ENCODE data around the gene C10orf143. TPM values are rescaled to one million over a fixed set of nuclear protein-coding genes. Genes with fewer than 3 reads are reported as not detected.

Gene C10orf143
- total RNA-seq, 1 donor = under 0.01 TPM

DNA sequence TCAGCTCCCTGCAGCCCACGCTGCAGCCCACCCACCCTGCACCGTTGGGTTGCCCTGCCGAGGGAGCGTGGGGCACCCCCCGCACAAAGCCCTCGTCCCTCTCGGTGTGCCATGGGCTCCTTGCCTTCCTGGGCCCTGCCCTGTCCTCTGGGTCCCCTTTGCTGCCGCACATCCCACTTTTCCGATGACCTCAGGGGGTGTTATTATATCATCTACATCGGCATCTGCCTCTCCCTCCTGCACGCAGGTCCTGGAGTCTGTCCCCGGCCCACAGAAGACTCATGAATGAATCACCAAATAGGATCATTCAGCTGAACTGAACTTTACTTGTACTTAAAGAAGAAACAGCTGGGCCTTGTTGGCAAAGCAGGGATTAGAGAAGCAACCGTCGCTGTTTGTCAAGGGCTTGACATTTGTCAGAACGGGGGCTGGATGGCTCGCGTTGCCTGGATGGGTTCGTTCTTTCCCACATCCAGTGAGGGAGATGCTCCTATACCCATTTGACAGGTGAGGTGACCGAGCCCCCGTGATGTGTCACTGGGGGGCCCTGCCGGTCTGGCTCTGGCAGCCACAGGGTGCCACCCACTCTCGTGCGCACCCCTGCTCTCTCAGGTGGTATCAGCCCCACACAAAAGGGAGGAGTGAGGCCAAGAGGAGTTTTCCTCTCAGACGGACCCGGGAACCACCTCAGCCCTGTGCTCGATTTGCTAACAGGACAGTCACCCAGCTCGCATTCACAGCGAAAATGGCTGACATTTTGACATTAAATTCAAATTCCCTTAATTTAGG, 87.9 kb downstream of the C10orf143 start:
- H3K4me3 ChIP-seq (ENCODE audit: low read depth, low read length) = no peak overlapping the region
- no peak for DNase-seq (ENCODE audit: low read depth)
- TF ChIP-seq, protein P1, sequence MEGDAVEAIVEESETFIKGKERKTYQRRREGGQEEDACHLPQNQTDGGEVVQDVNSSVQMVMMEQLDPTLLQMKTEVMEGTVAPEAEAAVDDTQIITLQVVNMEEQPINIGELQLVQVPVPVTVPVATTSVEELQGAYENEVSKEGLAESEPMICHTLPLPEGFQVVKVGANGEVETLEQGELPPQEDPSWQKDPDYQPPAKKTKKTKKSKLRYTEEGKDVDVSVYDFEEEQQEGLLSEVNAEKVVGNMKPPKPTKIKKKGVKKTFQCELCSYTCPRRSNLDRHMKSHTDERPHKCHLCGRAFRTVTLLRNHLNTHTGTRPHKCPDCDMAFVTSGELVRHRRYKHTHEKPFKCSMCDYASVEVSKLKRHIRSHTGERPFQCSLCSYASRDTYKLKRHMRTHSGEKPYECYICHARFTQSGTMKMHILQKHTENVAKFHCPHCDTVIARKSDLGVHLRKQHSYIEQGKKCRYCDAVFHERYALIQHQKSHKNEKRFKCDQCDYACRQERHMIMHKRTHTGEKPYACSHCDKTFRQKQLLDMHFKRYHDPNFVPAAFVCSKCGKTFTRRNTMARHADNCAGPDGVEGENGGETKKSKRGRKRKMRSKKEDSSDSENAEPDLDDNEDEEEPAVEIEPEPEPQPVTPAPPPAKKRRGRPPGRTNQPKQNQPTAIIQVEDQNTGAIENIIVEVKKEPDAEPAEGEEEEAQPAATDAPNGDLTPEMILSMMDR (IDR thresholded peaks at IDR 0.05; ENCODE audit: insufficient read depth, low read depth, low read length) = no peak

DNA sequence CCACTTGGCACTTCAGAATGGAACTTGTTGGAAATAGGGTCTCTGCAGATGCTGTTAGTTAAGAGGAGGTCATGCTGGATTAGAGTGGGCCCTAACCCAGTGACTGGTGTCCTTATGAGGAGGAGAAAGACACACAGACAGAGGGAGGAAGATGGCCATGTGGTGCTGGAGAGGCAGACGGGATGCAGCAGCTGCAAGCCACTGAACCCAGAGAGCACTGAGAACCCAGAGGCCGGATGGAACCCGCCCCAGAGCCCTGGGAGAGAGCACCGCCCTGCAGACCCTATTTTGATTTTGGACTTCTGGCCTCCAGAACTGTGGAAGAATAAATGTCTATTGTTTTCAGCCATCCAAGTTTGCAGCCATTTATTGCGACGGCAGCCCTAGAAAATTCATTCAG, 88.5 kb downstream of the C10orf143 start:
- DNase-seq (ENCODE audit: low read depth) = no peak
- TF ChIP-seq, protein P1 (IDR thresholded peaks at IDR 0.05; ENCODE audit: insufficient read depth, low read depth, low read length) = no peak
- H3K4me3 ChIP-seq (ENCODE audit: low read depth, low read length) = no peak overlapping the region

DNA sequence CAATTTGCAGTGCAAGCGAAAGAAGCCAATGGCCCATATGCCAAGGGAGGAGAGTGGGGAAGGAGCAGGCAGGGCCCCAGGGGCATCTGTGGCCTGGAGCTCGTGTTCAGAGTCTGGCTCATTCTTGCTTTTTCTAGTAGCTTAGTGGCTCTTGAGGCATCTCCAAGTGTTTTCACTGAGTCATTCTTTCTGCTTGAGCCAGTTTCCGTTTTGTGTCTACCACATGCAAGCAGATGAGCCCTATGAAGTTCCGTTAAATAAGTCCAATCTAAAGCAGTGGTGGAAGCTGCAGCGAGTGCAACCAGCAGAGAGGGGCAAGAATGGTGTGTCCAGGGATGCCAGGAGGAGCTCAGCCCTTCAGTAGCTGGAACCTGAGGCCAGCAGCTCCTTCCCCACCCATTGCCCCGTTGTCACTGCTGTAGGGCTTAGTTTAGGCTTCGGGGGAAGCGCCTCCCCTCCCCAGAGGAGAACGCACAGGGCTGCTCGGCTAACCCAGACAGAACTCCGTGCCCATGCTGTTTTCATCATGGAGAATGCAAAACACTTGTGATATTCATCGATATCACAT, 89.2 kb downstream of the C10orf143 start:
- TF ChIP-seq, protein P1 (IDR thresholded peaks at IDR 0.05; ENCODE audit: insufficient read depth, low read depth, low read length) = no peak
- no peak for DNase-seq (ENCODE audit: low read depth)
- no peak overlapping the region for H3K4me3 ChIP-seq (ENCODE audit: low read depth, low read length)

DNA sequence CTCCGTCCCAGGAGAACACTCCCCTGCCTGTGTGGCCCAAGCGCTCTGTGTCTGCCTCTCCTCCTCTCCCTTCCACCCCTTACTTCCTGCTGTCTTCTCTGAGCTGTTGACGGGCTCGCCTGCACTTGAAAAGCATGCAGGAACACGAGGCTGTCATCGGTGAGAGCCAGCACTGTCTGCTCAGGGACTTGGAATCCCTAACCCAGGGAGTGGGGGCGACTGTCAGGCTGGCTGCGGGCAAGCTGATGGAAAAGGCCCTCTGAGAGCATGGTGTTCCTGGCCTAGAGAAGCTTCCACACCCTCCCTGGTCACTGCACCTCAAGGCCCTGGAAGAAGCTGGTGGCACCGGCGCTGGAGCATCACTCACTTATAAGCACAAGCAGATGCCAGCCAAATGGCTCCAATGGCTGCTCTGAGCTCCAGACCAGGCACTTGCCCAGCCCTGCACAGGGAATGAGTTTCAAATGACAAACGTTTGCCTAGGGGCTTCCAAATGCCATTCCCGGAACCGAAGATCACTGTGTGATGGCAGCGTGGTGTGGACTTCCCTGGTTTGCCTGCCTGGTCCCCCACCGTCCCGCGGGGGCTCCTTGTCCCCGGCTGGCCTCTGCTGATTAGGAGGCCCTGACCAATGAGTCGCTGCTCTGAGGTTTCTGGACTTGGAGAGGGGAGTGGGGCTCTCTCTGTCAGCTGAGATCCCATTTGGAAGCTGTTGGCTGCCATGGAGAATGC, 89.8 kb downstream of the C10orf143 start:
- no peak overlapping the region for H3K4me3 ChIP-seq (ENCODE audit: low read depth, low read length)
- TF ChIP-seq, protein P1 (IDR thresholded peaks at IDR 0.05; ENCODE audit: insufficient read depth, low read depth, low read length) = no peak
- DNase-seq (ENCODE audit: low read depth) = no peak

DNA sequence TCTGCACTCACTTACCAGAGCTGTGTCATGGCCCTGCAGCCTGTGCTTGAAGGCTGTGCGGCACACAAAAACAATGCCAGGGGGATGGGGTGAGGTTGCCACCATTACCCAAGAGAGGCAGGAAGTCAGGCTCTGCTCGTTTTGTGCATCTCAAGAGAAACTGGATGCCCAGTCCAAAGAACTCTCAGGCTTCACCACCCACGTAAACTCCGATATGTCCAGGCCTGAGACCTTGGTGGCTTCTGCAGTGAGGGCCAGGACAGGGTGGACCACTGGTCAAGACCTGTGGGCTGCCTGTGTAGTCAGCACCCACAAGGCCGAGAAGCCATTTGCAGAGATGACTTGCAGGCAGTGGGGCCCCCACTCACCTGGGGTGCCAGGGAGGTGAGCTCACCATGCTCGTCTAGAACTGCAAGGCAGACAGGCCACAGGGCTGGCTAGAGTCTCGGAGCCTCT, 91.9 kb downstream of the C10orf143 start:
- H3K4me3 ChIP-seq (ENCODE audit: low read depth, low read length) = no peak overlapping the region
- DNase-seq (ENCODE audit: low read depth) = no peak
- TF ChIP-seq, protein P1 (IDR thresholded peaks at IDR 0.05; ENCODE audit: insufficient read depth, low read depth, low read length) = no peak

DNA sequence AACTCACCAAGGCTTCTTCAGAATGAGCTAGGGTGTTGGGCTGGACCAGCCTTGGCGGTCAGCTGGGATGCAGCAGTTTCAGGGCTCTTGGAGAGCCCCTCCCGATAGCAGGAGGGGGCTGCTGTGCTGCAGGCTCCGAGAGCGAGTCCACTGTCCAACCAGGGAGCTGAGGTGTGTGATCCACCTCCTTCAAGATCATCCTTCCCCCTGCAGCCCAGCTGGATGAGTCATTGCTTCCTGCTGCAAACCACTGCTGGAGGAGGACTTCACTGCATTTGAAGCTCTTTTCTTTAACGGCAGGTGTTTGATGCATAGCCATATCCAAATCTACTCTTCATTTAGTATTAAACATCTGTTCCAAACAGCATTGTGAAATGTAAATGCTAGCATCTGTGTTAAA, 92.4 kb downstream of the C10orf143 start:
- TF ChIP-seq, protein P1 (IDR thresholded peaks at IDR 0.05; ENCODE audit: insufficient read depth, low read depth, low read length) = no peak
- DNase-seq (ENCODE audit: low read depth) = no peak

More for the DNA sequence above, 92.4 kb downstream of the C10orf143 start:
- no peak overlapping the region for H3K4me3 ChIP-seq (ENCODE audit: low read depth, low read length)

Measured in fibroblast of villous mesenchyme (primary cell).